Neuronal stem cell (in vitro differentiated cells): ENCODE measurements around the gene CKS1B.

Source experiments
- DNase-seq: peaks from one replicate; pipeline ENCODE4 v3.0.0-alpha.2; 2013; ENCODE audit warnings: low spot score
- H2AFZ ChIP-seq: one replicate; pipeline ENCODE4 v1.6.1; 2013; ENCODE audit warnings: mild to moderate bottlenecking, low read length, inconsistent platforms
- H2AK5ac ChIP-seq: 2 replicates; pipeline ENCODE4 v1.6.1; 2013; ENCODE audit warnings: low read depth, mild to moderate bottlenecking, inconsistent platforms, low read length, moderate library complexity, mixed read lengths
- H2BK120ac ChIP-seq: 2 replicates; pipeline ENCODE4 v1.6.1; 2013; ENCODE audit warnings: low read depth, mild to moderate bottlenecking, inconsistent platforms, low read length, moderate library complexity, mixed read lengths
- H2BK12ac ChIP-seq: one replicate; pipeline ENCODE4 v1.6.1; 2013; ENCODE audit warnings: low read length, inconsistent platforms
- H2BK15ac ChIP-seq: 2 replicates; pipeline ENCODE4 v1.6.1; 2013; ENCODE audit warnings: mild to moderate bottlenecking, low read length, inconsistent platforms, mixed read lengths
- H2BK5ac ChIP-seq: one replicate; pipeline ENCODE4 v1.6.1; 2013; ENCODE audit warnings: inconsistent platforms, mild to moderate bottlenecking, low read length, moderate library complexity
- H3K14ac ChIP-seq: one replicate; pipeline ENCODE4 v1.6.1; 2013; ENCODE audit warnings: low read length, inconsistent platforms
- H3K18ac ChIP-seq: 2 replicates; pipeline ENCODE4 v1.6.1; 2013; ENCODE audit warnings: low read length, inconsistent platforms
- H3K23ac ChIP-seq: 2 replicates; pipeline ENCODE4 v1.6.1; 2013; ENCODE audit warnings: low read depth, mild to moderate bottlenecking, mixed read lengths, low read length, inconsistent platforms; ENCODE audit not compliant: poor library complexity
- H3K27ac ChIP-seq: replicated peaks from 3 replicates; pipeline ENCODE4 v1.5.1; 2013; ENCODE audit warnings: low read length, inconsistent platforms
- H3K27me3 ChIP-seq, 3 experiments: 2 replicates each; pipeline ENCODE4 v1.6.1; 2013; ENCODE audit warnings: low read length in 3 of 3, mild to moderate bottlenecking in 2 of 3, inconsistent platforms in 1 of 3, low read depth in 1 of 3, mixed read lengths in 1 of 3, moderate library complexity in 1 of 3; ENCODE audit not compliant: control insufficient read depth in 3 of 3, insufficient read depth in 3 of 3
- H3K36me3 ChIP-seq, 2 donors: replicated peaks in 1 of 2; 2 replicates each; pipeline ENCODE4 v1.6.1; 2013; ENCODE audit warnings: low read length in 2 of 2; ENCODE audit not compliant: control insufficient read depth in 2 of 2, insufficient read depth in 2 of 2
- H3K4ac ChIP-seq: 2 replicates; pipeline ENCODE4 v1.6.1; 2013; ENCODE audit warnings: inconsistent platforms, mild to moderate bottlenecking, low read length, moderate library complexity
- H3K4me1 ChIP-seq, 2 donors: 1 replicate in 1 of 2; 2 replicates in 1 of 2; pipeline ENCODE4 v1.6.1; 2013; ENCODE audit warnings: low read length in 2 of 2, low read depth in 1 of 2; ENCODE audit not compliant: control insufficient read depth in 2 of 2, insufficient read depth in 1 of 2
- H3K4me2 ChIP-seq: one replicate; pipeline ENCODE4 v1.6.1; 2013; ENCODE audit warnings: mild to moderate bottlenecking, low read length, inconsistent platforms; ENCODE audit not compliant: insufficient read depth, poor library complexity, severe bottlenecking
- H3K4me3 ChIP-seq, 2 donors: 2 replicates each; pipeline ENCODE4 v1.5.1; 2013; ENCODE audit warnings: low read length in 2 of 2, mild to moderate bottlenecking in 2 of 2, inconsistent platforms in 1 of 2, moderate library complexity in 1 of 2
- H3K79me1 ChIP-seq: one replicate; pipeline ENCODE4 v1.6.1; 2013; ENCODE audit warnings: low read depth, mild to moderate bottlenecking, inconsistent platforms, low read length, moderate library complexity
- H3K9ac ChIP-seq: one replicate; pipeline ENCODE4 v1.6.1; 2013; ENCODE audit warnings: mild to moderate bottlenecking, low read depth, low read length, inconsistent platforms; ENCODE audit not compliant: poor library complexity
- H3K9me3 ChIP-seq, 2 donors: replicated peaks in 1 of 2; 2 replicates each; pipeline versions ENCODE3 to v1.6.1; 2013; ENCODE audit warnings: low read length in 2 of 2, mild to moderate bottlenecking in 2 of 2, inconsistent platforms in 1 of 2, low read depth in 1 of 2, mixed read lengths in 1 of 2, moderate library complexity in 1 of 2; ENCODE audit not compliant: control insufficient read depth in 2 of 2, insufficient read depth in 1 of 2
- H4K8ac ChIP-seq: one replicate; pipeline ENCODE4 v1.6.1; 2013; ENCODE audit warnings: low read depth, mild to moderate bottlenecking, inconsistent platforms, low read length, moderate library complexity
- H4K91ac ChIP-seq: one replicate; pipeline ENCODE4 v1.6.1; 2013; ENCODE audit warnings: low read length, low read depth, mild to moderate bottlenecking, inconsistent platforms; ENCODE audit not compliant: poor library complexity
- WGBS, 2 donors: extraction: QIAGEN DNeasy Blood & Tissue Kit; methylation state at CpG; one replicate each; pipeline ENCODE4 v1.1.7; 2013; ENCODE audit warnings: missing lambda C conversion rate in 2 of 2, mixed read lengths in 1 of 2; ENCODE audit not compliant: insufficient read length in 2 of 2, insufficient replicate concordance in 1 of 2; ENCODE audit errors: extremely low coverage in 2 of 2; 5-methylcytosine and 5-hydroxymethylcytosine counted together

Gene CKS1B

GRCh38 chr1:155012776-155013602 is 38.5 kb downstream of the CKS1B start:
- H3K27ac ChIP-seq, result no peak overlapping the region
- no peak overlapping the region for H2BK120ac ChIP-seq
- H2AK5ac ChIP-seq, result peak overlapping the region; percentile 33
- no peak overlapping the region for H2AFZ ChIP-seq
- no peak overlapping the region for H2BK5ac ChIP-seq
- H3K23ac ChIP-seq, result no peak overlapping the region
- H4K8ac ChIP-seq, result no peak overlapping the region
- no peaks in the 10 kb centered on the region for H3K27me3 ChIP-seq
- peaks cover 14% of the 10 kb centered on the region in 2 donors for H3K36me3 ChIP-seq
- peak overlapping the region; percentile 72 for H2BK15ac ChIP-seq
- no peak overlapping the region for H3K9ac ChIP-seq
- no peak overlapping the region for H4K91ac ChIP-seq
- H3K14ac ChIP-seq, result no peak overlapping the region
- peaks cover 17 to 40% of the 10 kb centered on the region in 2 donors for H3K4me1 ChIP-seq
- H3K4ac ChIP-seq, result no peak overlapping the region
- no peaks in the 10 kb centered on the region for H3K9me3 ChIP-seq
- no peak overlapping the region for H3K4me2 ChIP-seq
- H3K4me3 ChIP-seq, result no peak overlapping the region
- no peaks in the 10 kb centered on the region for H3K79me1 ChIP-seq
- no CpG with 5 or more reads among the region's 3 CpGs for WGBS, 2 donors
- H3K18ac ChIP-seq, result no peak overlapping the region
- H2BK12ac ChIP-seq, result no peak overlapping the region
- DNase-seq, result no peak

- H3K27ac ChIP-seq, result no peak overlapping the region
- no peak for DNase-seq
- no peak overlapping the region for H3K18ac ChIP-seq
- H2AFZ ChIP-seq, result no peak overlapping the region
- WGBS, 2 donors, result no CpG with 5 or more reads among the region's 8 CpGs
- H3K27me3 ChIP-seq, result no peaks in the 10 kb centered on the region
- H4K8ac ChIP-seq, result no peak overlapping the region
- H3K79me1 ChIP-seq, result no peaks in the 10 kb centered on the region
- no peak overlapping the region for H4K91ac ChIP-seq
- no peak overlapping the region for H3K23ac ChIP-seq
- H3K14ac ChIP-seq, result no peak overlapping the region
- H3K36me3 ChIP-seq, result peaks cover 14% of the 10 kb centered on the region in 2 donors
- no peak overlapping the region for H2BK5ac ChIP-seq
- H3K9ac ChIP-seq, result no peak overlapping the region
- no peak overlapping the region for H3K4me3 ChIP-seq
- H2BK120ac ChIP-seq, result no peak overlapping the region
- H3K4me2 ChIP-seq, result no peak overlapping the region
- no peak overlapping the region for H2BK12ac ChIP-seq
- peak overlapping the region; percentile 72 for H2BK15ac ChIP-seq
- H3K4ac ChIP-seq, result no peak overlapping the region
- peaks cover 18 to 38% of the 10 kb centered on the region in 2 donors for H3K4me1 ChIP-seq
- H3K9me3 ChIP-seq, result no peaks in the 10 kb centered on the region
- peak overlapping the region; percentile 33 for H2AK5ac ChIP-seq
Measured at GRCh38 chr1:155013632-155014031, 39.2 kb downstream of the CKS1B start.

DNA sequence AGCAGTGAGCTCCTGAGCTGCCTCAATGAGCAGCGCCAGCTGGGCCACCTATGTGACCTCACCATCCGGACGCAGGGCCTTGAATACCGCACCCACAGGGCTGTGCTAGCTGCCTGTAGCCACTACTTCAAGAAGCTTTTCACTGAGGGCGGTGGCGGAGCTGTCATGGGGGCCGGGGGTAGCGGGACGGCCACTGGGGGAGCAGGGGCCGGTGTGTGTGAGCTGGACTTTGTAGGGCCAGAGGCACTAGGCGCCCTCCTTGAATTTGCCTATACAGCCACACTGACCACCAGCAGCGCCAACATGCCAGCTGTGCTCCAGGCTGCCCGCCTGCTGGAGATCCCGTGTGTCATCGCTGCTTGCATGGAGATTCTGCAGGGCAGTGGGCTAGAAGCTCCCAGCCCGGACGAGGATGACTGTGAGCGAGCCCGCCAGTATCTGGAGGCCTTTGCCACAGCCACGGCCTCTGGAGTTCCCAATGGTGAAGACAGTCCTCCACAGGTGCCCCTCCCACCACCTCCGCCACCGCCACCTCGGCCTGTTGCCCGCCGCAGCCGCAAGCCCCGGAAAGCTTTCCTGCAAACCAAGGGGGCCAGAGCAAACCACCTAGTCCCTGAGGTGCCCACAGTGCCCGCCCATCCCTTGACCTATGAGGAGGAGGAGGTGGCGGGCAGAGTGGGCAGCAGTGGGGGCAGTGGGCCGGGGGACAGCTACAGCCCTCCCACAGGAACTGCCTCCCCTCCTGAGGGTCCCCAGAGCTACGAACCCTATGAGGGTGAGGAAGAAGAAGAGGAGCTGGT is 40.4 kb downstream of the CKS1B start:
- no peak overlapping the region for H3K27ac ChIP-seq
- H2AK5ac ChIP-seq, result no peak overlapping the region

More for the DNA sequence above, 40.4 kb downstream of the CKS1B start:
- Histone ChIP-seq H3K14ac (no peak overlapping the region), H3K36me3 (peaks cover 14% of the 10 kb centered on the region in 2 donors), H3K79me1 (no peaks in the 10 kb centered on the region), H2BK120ac (no peak overlapping the region), H4K8ac (no peak overlapping the region), H3K18ac (no peak overlapping the region), H3K4me2 (no peak overlapping the region), H4K91ac (no peak overlapping the region), H3K27me3 (no peaks in the 10 kb centered on the region), H3K23ac (no peak overlapping the region), H2BK15ac (peak overlapping the region; percentile 11), H2AFZ (no peak overlapping the region), H3K9me3 (no peaks in the 10 kb centered on the region), H3K4me1 (peaks cover 30 to 44% of the 10 kb centered on the region in 2 donors), H3K4ac (no peak overlapping the region), H3K4me3 (no peak overlapping the region), H2BK5ac (no peak overlapping the region), H3K9ac (no peak overlapping the region), H2BK12ac (no peak overlapping the region)
- WGBS, 2 donors, result no CpG with 5 or more reads among the region's 31 CpGs
- DNase-seq, result no peak
